Mononuclear cell (primary cell): ENCODE results near the gene ICE2. TPM values are rescaled to one million over a fixed set of nuclear protein-coding genes. Genes with fewer than 3 reads are reported as not detected.

ENCODE experiments used
- H3K27me3 ChIP-seq: 2 replicates; pipeline ENCODE4 v1.6.0; 2011; ENCODE audit warnings: low read length, control low read depth; ENCODE audit not compliant: insufficient read depth
- H3K4me1 ChIP-seq: 2 replicates; pipeline ENCODE4 v1.5.1; 2011; ENCODE audit warnings: mild to moderate bottlenecking, low read length, control low read depth; ENCODE audit not compliant: insufficient read depth
- H3K4me3 ChIP-seq: 2 replicates; pipeline ENCODE4 v1.5.1; 2011; ENCODE audit warnings: mild to moderate bottlenecking, low read length, moderate library complexity
- H3K9me3 ChIP-seq: 2 replicates; pipeline ENCODE4 v1.5.1; 2011; ENCODE audit warnings: low read depth, mild to moderate bottlenecking, control low read depth, low read length
- total RNA-seq: library from RNA; depleted of rRNA; stranded (reverse); fragments of >200 nt; gene quantifications from one replicate; pipeline ENCODE4 v1.2.3, GENCODE V29; 2012

ICE2 gene
- total RNA-seq, 1 donor: 27.1 TPM

DNA sequence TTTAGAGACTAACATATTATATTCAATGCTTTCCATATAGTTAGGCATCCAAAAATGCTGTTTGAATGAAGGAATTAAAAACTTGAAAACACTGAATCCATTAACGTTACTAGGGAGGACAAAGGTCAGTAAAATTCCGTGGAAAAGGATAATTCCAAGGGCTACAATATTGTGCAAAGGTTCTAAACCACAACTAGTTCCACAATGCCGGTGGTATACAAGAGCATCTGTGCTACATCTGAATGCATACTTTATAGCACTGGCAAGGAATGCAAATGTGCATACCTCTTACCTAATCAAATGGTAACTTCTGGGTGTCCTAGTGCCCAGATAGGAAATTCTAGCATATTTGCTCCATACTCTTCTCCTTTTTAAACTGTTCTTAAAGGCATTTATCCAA lies 2.2 kb downstream of the ICE2 start:
- H3K27me3 ChIP-seq: no peaks in the 10 kb centered on the region
- H3K4me1 ChIP-seq: peaks cover 25% of the 10 kb centered on the region
- no peaks in the 10 kb centered on the region for H3K9me3 ChIP-seq
- no peak overlapping the region for H3K4me3 ChIP-seq

DNA sequence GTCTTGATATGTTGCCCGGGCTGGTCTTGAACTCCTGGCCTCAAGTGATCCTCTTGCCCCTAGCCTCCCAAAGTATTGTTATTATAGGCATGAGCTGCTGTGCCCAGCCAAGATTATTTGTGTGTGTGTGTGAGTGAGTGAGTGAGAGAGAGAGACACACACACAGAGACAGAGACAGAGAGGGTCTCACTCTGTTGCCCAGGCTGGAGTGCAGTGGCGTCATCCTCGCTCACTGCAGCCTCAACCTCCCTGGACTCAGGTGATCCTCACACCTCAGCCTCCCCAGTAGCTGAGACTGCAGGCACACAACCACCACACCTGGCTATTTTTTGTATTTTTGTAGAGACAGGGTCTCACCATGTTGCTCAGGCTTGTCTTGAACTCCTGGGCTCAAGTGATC lies 5.8 kb downstream of the ICE2 start:
- Histone ChIP-seq H3K4me3 (no peak overlapping the region), H3K9me3 (no peaks in the 10 kb centered on the region), H3K27me3 (no peaks in the 10 kb centered on the region), H3K4me1 (peaks cover 7% of the 10 kb centered on the region)

DNA sequence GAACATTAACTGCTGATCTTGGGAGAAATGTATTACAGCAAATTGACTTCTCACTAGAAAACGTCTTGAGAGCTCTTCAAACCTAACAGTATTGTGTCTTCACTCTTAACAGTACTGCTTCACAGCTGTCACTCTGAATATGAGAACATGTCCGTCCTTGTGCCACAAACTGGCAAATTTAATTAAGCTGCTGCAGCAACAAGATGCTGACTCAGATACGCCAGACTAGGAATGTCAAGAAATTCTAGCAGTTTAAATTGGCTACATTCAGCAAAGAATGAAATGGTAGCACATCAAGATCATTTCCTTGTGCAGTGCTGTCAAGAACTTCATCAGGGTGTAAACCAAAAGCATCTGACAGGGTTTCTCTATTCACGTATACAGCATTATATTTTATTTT lies 7.6 kb downstream of the ICE2 start:
- Histone ChIP-seq H3K9me3 (no peaks in the 10 kb centered on the region), H3K4me1 (no peaks in the 10 kb centered on the region)

DNA sequence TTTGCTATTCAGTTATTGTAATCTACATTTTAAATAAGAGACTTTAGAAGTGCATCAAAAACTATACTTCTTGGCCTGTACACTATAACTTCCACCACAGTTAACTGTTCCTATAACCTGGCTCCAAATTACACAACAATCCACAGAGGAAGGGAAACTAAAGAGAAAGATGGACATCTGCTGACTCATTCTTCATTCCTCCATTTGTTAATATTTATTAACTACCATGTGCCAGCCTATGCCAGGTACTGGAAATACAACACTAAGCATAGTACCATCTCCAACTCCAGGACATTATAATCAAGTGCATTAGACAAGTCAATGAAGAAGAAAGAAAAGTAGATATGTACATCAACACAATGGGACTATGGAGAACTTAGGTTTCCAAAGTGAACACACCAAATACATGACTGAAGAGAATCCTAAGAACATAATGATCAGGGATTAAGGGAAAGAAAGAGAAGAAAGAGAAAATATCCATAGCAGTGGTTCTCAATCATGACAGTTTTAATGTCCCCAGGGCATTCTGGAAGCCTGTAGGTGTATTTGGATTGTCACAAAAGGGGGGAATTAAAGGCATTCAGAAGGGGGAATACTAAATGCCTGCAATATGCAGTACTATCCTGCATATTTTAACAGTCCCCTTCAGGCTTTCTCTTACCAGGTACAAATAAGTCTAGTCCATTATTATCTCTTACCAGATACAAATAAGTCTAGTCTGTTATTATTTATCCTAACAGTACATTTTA lies 8.9 kb downstream of the ICE2 start:
- no peaks in the 10 kb centered on the region for H3K27me3 ChIP-seq
- no peaks in the 10 kb centered on the region for H3K9me3 ChIP-seq
- no peak overlapping the region for H3K4me3 ChIP-seq
- H3K4me1 ChIP-seq: no peaks in the 10 kb centered on the region

More for the DNA sequence above, 7.6 kb downstream of the ICE2 start:
- Histone ChIP-seq H3K27me3 (no peaks in the 10 kb centered on the region), H3K4me3 (no peak overlapping the region)

DNA sequence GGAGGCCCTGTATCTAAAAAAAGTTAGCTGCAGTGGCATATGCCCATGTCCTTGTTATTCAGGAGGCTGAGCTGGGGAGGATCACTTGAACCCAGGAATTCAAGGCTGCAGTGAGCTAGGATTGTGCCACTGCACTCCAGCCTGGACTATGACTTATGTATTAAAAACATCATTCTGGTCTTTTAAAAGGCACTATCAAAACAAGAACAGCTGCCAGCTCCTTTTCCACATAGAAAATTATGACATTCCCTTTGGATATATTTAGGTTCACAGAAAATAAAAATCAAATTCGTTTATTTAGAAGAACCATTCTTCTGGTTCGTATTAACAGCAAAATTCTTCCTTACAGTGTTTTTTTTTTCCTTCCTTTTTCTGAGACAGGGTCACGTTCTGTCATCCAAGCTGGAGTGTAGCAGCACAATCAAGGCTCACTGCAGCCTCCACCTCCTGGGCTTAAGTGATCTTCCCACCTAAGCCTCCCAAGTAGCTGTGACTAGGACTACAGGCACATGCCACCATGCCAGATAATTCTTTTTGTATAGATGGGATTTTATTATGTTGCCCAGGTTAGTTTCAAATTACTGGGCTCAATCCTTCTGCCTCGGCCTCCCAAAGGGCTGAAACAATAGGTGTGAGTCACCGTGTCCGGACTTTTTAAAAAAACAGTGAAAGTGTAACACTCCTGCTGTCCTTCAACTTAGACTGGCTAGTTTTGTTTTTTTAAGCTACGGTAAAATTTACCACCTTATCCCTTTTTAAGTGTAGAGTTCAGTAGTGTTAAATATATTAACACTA lies 13.9 kb downstream of the ICE2 start:
- H3K4me1 ChIP-seq: no peaks in the 10 kb centered on the region
- no peaks in the 10 kb centered on the region for H3K27me3 ChIP-seq
- no peak overlapping the region for H3K4me3 ChIP-seq
- no peaks in the 10 kb centered on the region for H3K9me3 ChIP-seq

DNA sequence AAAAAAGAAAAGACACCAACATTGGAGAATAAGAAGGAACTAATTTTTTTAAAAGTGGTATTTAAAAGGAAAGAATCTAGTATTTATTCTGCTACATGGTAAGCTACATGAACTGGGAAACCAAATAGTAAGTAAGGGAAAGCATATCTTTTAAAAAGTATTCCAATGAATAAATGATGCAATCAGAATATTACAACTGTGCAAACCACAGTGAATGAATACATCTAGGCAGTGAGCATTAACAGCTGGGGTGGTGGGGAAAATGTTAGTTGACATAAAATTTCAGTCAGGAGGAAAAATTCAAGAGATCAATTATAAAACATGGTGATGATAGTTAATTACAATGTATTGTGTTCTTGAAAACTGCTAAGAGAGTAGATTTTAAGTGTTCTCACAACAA lies 16.9 kb downstream of the ICE2 start:
- Histone ChIP-seq H3K9me3 (no peaks in the 10 kb centered on the region), H3K4me3 (no peak overlapping the region), H3K4me1 (peaks cover 5% of the 10 kb centered on the region), H3K27me3 (no peaks in the 10 kb centered on the region)

DNA sequence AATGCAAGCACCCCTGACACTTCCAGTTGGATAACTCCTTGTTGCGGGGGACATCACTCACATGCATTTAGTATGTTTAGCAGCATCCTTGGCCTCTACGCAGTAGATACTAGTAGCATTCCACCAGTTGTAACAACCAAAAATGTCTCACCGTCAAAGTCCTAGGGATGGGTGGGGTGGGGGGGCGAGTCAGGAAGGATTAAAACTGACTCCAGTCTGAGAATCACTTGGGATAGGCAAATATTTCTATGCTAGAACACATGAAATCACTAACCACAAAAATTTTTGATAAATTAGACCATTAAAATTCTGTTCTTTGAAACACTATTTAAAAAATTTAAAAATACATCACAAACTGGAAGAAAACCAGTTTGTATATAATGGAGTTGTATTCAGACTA lies 18.0 kb downstream of the ICE2 start:
- Histone ChIP-seq H3K27me3 (no peaks in the 10 kb centered on the region), H3K4me3 (no peak overlapping the region), H3K4me1 (peaks cover 5% of the 10 kb centered on the region), H3K9me3 (no peaks in the 10 kb centered on the region)

DNA sequence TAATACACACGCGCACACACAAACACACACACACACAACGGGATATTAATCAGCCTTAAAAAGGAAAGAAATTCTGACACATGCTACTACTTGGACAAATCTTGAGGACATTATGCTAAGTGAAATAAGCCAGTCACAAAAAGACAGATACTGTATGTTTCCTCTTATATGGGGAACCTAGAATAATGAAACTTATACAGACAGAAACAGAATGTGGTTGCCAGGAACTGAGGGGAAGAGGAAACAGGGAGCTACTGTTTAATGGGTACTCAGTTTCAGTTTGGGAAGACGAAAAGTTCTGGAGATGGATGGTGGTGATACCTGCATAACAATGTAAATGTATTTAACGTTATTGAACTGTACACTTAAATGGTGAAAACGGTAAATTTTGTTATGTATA lies 20.2 kb downstream of the ICE2 start:
- Histone ChIP-seq H3K4me3 (no peak overlapping the region), H3K27me3 (no peaks in the 10 kb centered on the region), H3K4me1 (peaks cover 5% of the 10 kb centered on the region), H3K9me3 (no peaks in the 10 kb centered on the region)

DNA sequence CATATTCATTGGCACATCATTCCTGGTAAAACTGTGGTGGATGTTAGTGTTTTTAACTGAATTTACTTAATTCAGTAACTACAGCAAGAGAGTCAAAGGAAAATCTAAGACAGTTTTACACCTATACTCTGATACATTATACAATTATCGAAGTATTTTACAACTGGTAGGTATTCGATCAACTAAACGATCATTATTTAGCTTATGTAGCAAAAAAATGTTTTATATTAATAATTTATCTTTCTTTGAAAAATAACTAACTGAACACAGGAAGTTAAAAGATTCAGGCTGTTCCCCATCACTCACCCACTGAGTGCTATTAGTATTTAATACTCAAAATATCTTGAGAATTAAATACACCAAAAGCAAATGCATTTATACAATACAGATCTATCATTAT lies 21.0 kb downstream of the ICE2 start:
- Histone ChIP-seq H3K9me3 (no peaks in the 10 kb centered on the region), H3K4me1 (peaks cover 5% of the 10 kb centered on the region), H3K4me3 (no peak overlapping the region), H3K27me3 (no peaks in the 10 kb centered on the region)

DNA sequence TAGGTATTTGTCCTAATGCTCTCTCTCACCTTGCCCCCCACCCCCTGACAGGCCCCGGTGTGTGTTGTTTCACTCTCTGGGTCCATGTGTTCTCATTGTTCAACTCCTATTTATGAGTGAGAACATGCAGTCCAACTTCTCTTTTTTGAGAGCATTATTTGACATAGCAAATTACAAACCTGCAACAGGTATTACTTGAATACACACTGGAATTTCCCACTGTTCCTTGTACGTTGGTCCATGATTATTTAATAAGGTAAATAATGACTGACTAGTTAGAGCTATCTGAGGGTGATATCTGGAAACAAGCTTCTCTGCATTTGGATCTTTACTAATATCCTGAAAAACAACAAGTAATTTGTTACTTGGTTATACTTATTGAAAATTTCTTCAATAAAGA lies 24.1 kb downstream of the ICE2 start:
- Histone ChIP-seq H3K9me3 (no peaks in the 10 kb centered on the region), H3K4me3 (no peak overlapping the region), H3K4me1 (peaks cover 5% of the 10 kb centered on the region), H3K27me3 (no peaks in the 10 kb centered on the region)

DNA sequence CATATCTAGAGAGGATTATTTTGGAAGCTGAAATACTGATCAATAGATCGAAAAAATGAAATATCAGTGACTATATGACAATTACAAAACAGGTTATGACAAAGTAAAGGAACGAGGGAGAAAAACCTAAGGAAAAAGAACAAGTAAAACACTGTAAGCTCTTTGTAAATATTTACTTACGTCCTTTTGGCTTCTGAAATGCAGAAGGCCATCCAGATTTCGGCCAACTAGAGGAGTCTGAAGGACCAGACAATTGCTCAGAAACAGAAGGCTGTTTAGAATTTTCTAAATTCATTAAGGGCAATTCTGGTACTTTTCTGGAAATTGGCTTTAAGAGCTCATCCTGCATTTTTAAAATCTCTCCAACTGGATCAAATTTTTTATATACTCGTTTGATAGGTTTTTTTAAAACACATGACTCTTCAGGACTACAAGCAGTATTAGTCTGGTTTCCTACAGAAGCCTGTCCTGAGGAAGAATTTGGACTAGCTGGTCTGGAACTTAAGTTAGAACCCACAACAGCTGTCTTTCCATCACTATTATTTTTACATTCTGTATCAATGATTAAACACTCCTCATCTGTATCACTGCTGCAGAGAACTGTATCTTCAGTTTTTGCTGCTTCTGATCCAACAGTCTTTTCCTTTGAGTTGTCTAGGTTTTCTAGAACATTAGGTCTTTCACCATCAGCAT lies 30.1 kb downstream of the ICE2 start:
- Histone ChIP-seq H3K4me3 (no peak overlapping the region), H3K9me3 (no peaks in the 10 kb centered on the region), H3K27me3 (no peaks in the 10 kb centered on the region), H3K4me1 (no peaks in the 10 kb centered on the region)

DNA sequence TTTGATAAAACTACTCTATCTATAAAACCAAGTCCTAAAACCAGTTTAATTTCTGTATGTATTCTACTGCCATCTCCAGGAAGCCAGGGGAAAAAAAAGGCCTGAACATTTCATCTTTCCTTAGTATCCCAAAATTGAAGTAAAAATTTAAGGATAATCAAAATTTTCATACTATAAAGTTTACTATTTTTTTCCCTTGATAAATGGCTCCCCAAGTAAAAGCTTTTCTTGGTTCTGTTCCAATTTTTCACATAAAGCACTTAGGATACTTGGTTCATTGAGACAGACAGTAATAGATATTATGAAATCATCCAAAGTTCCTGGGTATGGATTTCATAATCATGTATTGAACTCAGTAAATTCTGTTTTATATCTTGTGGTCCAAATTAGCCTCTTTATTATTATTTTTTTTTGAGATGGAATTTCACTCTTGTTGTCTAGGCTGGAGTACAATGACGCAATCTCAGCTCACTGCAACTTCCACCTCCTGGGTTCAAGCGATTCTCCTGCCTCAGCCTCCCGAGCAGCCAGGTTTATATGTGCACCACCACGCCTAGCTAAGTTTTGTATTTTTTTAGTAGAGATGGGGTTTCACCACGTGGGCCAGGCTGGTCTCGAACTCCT lies 34.5 kb downstream of the ICE2 start:
- H3K4me3 ChIP-seq: no peak overlapping the region
- H3K4me1 ChIP-seq: no peaks in the 10 kb centered on the region
- H3K27me3 ChIP-seq: no peaks in the 10 kb centered on the region
- no peaks in the 10 kb centered on the region for H3K9me3 ChIP-seq

DNA sequence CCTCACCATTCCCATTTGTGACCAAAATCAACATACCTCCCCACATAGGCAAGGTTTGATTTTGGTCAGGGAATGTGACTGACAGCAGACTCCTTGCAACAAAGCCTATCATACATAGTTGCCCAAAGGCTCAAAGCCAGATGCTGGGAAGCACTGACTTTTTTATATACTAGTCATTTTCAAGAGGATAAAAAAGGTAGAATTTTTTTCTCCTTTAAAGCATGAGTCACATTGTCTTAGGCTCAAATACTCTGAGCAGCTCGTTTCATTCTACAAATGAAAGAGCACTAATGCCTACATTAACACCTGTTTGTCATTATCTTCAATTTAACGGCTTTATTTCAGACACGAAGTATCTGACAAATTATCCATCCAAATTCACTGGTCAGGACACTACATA lies 36.2 kb downstream of the ICE2 start:
- Histone ChIP-seq H3K27me3 (no peaks in the 10 kb centered on the region), H3K9me3 (no peaks in the 10 kb centered on the region), H3K4me1 (no peaks in the 10 kb centered on the region), H3K4me3 (no peak overlapping the region)

DNA sequence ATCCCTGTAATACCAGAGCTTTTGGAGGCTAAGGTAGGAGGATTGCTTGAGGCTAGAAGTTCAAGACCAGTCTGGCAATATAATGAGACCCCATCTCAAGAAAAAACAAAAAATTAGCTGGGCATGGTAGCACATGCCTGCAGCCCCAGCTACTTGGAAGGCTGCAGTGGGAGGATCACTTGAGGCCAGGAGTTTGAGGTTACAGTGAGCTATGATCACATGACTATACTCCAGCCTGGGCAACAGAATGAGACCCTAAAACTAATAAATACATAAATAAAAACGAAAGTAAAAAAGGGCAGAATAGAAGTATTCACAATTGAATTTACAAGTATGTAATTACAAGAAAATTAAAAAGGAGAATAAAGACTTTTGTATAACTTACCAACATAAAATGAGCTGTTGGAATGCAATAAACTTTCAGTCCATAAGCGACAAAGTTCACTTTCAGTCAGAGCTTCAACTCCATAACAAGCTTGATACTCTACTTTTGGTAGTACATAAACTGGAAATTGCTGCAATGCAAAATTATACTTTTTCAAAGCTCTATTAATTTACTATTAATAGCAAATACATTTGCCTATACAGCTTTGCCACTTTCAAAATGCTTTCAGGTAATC lies 36.8 kb downstream of the ICE2 start:
- no peaks in the 10 kb centered on the region for H3K27me3 ChIP-seq
- no peak overlapping the region for H3K4me3 ChIP-seq
- H3K4me1 ChIP-seq: no peaks in the 10 kb centered on the region
- H3K9me3 ChIP-seq: no peaks in the 10 kb centered on the region

DNA sequence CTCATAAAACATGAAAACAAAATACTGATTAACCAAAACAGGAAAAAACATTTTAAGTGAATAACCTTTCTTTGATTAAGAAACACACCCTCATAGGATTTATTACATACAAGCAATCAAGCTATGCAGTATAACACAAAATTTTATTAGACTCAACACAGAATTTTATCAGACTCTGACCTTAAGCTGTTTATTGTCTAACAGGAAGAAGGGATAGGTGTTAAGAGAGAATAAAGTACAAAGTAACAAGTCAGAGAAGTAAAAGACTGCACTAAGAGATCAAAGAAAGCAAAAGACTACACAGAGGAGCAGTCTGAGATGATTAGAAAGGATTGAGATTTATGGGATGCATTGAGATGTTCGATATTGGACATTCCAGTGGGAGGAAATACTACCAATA lies 37.6 kb downstream of the ICE2 start:
- H3K9me3 ChIP-seq: no peaks in the 10 kb centered on the region
- H3K27me3 ChIP-seq: no peaks in the 10 kb centered on the region
- no peaks in the 10 kb centered on the region for H3K4me1 ChIP-seq
- H3K4me3 ChIP-seq: no peak overlapping the region
